ENCODE measurements around the gene GPR132. TPM values are rescaled to one million over a fixed set of nuclear protein-coding genes. Genes with fewer than 3 reads are reported as not detected.

GPR132 gene
- total and polyA plus RNA-seq, 2 of the 8 experiments (the other 6 are each of a cell fraction or from before 2014, with no cell fraction given) = 0.11 TPM; not detected in 1

- H3K79me1 ChIP-seq (ENCODE audit: low read depth, low read length) = no peaks in the 10 kb centered on the region
- TF ChIP-seq MAX (IDR thresholded peaks at IDR 0.05) (no peak), BACH1 (IDR thresholded peaks at IDR 0.05; ENCODE audit: low read length) (no peak), GTF2F1 (IDR thresholded peaks at IDR 0.05; ENCODE audit: borderline replicate concordance, low read depth, low read length) (no peak), SAP30 (IDR thresholded peaks at IDR 0.05; ENCODE audit: insufficient read depth, insufficient replicate concordance, low read length) (no peak), RXRA (IDR thresholded peaks at IDR 0.05; ENCODE audit: insufficient read depth, low read depth, low read length) (peak; percentile 88; the same call in 1 of the 2 replicates), SUZ12 (IDR thresholded peaks at IDR 0.05; ENCODE audit: low read length) (no peak), CBX8 (IDR thresholded peaks at IDR 0.05; ENCODE audit: borderline replicate concordance, low read depth, low read length) (no peak), GABPA (IDR thresholded peaks at IDR 0.05; ENCODE audit: borderline replicate concordance, insufficient read depth, low read length) (peak; percentile 65; the same call in 1 of the 2 replicates), HDAC2 (IDR thresholded peaks at IDR 0.05; ENCODE audit: borderline replicate concordance in 1 of 2, low read depth in 2 of 2, low read length in 2 of 2) (0 out of 4 replicates have a peak, but pooled peaks of 1 of the 2 experiments have one; percentile 24), CTBP2 (IDR thresholded peaks at IDR 0.05; ENCODE audit: borderline replicate concordance, insufficient read depth, insufficient read length, low read length) (no peak), RAD21 (IDR thresholded peaks at IDR 0.05 in 1 of 2, conservative IDR thresholded peaks at IDR 0.05 in 1 of 2; ENCODE audit: low read depth in 2 of 2, low read length in 2 of 2) (peak; percentile 76 to 84)
Observed at GRCh38 chr14:105090493-105091053, 25.3 kb upstream of the GPR132 start.

More at GRCh38 chr14:105090493-105091053, 25.3 kb upstream of the GPR132 start:
- H4K8ac ChIP-seq (ENCODE audit: extremely low read depth, insufficient read depth, low read length) = no peak overlapping the region
- no peak overlapping the region for H3K4me3 ChIP-seq (ENCODE audit: extremely low read depth in 1 of 4, insufficient read depth in 2 of 4, low read depth in 3 of 4, low read length in 4 of 4)
- no peak overlapping the region for H3K23ac ChIP-seq (ENCODE audit: insufficient read length)
- H3K9me3 ChIP-seq (ENCODE audit: insufficient read depth in 2 of 2, low read depth in 1 of 2, low read length in 1 of 2) = no peaks in the 10 kb centered on the region
- no peak overlapping the region for H4K5ac ChIP-seq (ENCODE audit: insufficient read length, low read depth, low read length)
- no peak overlapping the region for H3K27ac ChIP-seq (ENCODE audit: low read depth, low read length)
- H2AK5ac ChIP-seq (ENCODE audit: low read depth, low read length) = no peak overlapping the region
- H2BK120ac ChIP-seq (replicated peaks; ENCODE audit: low read depth, low read length) = no peak overlapping the region
- no peaks in the 10 kb centered on the region for H3K79me2 ChIP-seq (ENCODE audit: control insufficient read depth in 1 of 2, insufficient read depth in 2 of 2, low read length in 2 of 2)
- no peaks in the 10 kb centered on the region for H3K36me3 ChIP-seq (ENCODE audit: control insufficient read depth in 2 of 4, insufficient read depth in 4 of 4, low read length in 3 of 4)
- H2BK15ac ChIP-seq (ENCODE audit: low read length) = no peak overlapping the region
- H2AFZ ChIP-seq (ENCODE audit: low read length) = no peak overlapping the region
- WGBS, 2 experiments (ENCODE audit: extremely low coverage in 1 of 2, insufficient coverage in 1 of 2, insufficient read length in 1 of 2, insufficient replicate concordance in 2 of 2, low coverage in 1 of 2, low lambda C conversion rate in 2 of 2, missing lambda C conversion rate in 1 of 2) = 37% methylated on average over 6 of the region's 7 CpGs; no CpG with 5 or more reads in 1 of the 2 experiments
- H4K91ac ChIP-seq (replicated peaks; ENCODE audit: insufficient read length, low read length) = no peak overlapping the region
- peaks cover 0 to 25% (median 14%) of the 10 kb centered on the region in 4 experiments; a peak in 6 of 7 replicates for H3K4me1 ChIP-seq (replicated peaks in 1 of 4; ENCODE audit: control insufficient read depth in 3 of 4, insufficient read depth in 4 of 4, low read length in 3 of 4)
- H2BK12ac ChIP-seq (ENCODE audit: low read depth, low read length) = peak overlapping the region; percentile 9; the same call in 1 of the 2 replicates
- H3K14ac ChIP-seq (ENCODE audit: insufficient read length) = no peak overlapping the region
- peaks cover 11% of the 10 kb centered on the region; the same call in 1 of the 2 replicates for H3K23me2 ChIP-seq (ENCODE audit: low read depth, low read length)
- H4K20me1 ChIP-seq (replicated peaks in 1 of 2; ENCODE audit: control insufficient read depth in 1 of 2, insufficient read depth in 2 of 2, low read length in 2 of 2) = peaks cover 5 to 9% of the 10 kb centered on the region in 2 experiments
- POLR2A ChIA-PET (ENCODE audit: partially characterized antibody) = interaction anchor here (0.6 to 1.2 kb wide), 2 partner anchors 10 to 72 kb away, joined by 3 read pairs; no protein-coding TSS in a partner anchor
- H3K18ac ChIP-seq (ENCODE audit: extremely low read depth, low read length) = no peak overlapping the region
- H3K56ac ChIP-seq (replicated peaks; ENCODE audit: insufficient read length, low read depth, low read length) = no peak overlapping the region
- H3K9ac ChIP-seq (replicated peaks in 1 of 4; ENCODE audit: extremely low read depth in 1 of 4, low read depth in 3 of 4, low read length in 3 of 4) = no peak overlapping the region
- H2BK5ac ChIP-seq (ENCODE audit: low read depth, low read length) = no peak overlapping the region
- FAIRE-seq = no peak
- peak; percentile 76 to 98 for DNase-seq (ENCODE audit: low read depth in 1 of 2, low spot score in 2 of 2)
- H2BK20ac ChIP-seq (ENCODE audit: low read length) = no peak overlapping the region
- H3K27me3 ChIP-seq (replicated peaks in 1 of 4; ENCODE audit: control insufficient read depth in 3 of 4, extremely low read depth in 1 of 4, insufficient read depth in 3 of 4, low read length in 3 of 4) = peaks cover 12 to 61% (median 44%) of the 10 kb centered on the region in 4 experiments
- H3K4ac ChIP-seq (replicated peaks; ENCODE audit: insufficient read length, low read depth, low read length) = no peak overlapping the region
- H3K4me2 ChIP-seq (ENCODE audit: insufficient read depth in 1 of 2, low read depth in 2 of 2, low read length in 2 of 2) = no peak overlapping the region
- CTCF ChIA-PET (ENCODE audit: partially characterized antibody) = interaction anchor here (0.5 to 3.1 kb wide), 38 partner anchors 9 to 1156 kb away, joined by 3 to 16 read pairs (median 4); partner anchors contain the start of genes GPR132 and NUDT14

Measured in H1 (cell line).